ENCODE data around the gene PLA1A.
"Not testable (repeated sequence)": the region's sequence is repeated elsewhere in the genome, so short reads cannot be mapped to it uniquely, and the experiment has no call there.

PLA1A gene

GRCh38 chr3:119562307-119562961, 35.3 kb upstream of the PLA1A start:
- no peak for TF ChIP-seq CTCF (conservative IDR thresholded peaks at IDR 0.05; ENCODE audit: low read length)
- no peaks in the 10 kb centered on the region for H3K4me1 ChIP-seq (ENCODE audit: insufficient read depth, low read length, poor library complexity, severe bottlenecking)
- H4K20me1 ChIP-seq (ENCODE audit: insufficient read depth, low read length, poor library complexity, severe bottlenecking) = no peaks in the 10 kb centered on the region
- no peaks in the 10 kb centered on the region for H3K9me2 ChIP-seq (replicated peaks; ENCODE audit: low read depth, low read length)
- H3K4me3 ChIP-seq (ENCODE audit: low read length, poor library complexity, severe bottlenecking) = no peak overlapping the region
- no peaks in the 10 kb centered on the region for H3K79me2 ChIP-seq (ENCODE audit: insufficient read depth, low read length)
- no peaks in the 10 kb centered on the region for H3K9me3 ChIP-seq (ENCODE audit: insufficient read depth, low read depth, low read length)
- no peaks in the 10 kb centered on the region for H3F3A ChIP-seq (ENCODE audit: low read depth)
- H3K36me3 ChIP-seq (ENCODE audit: insufficient read depth, low read length) = no peaks in the 10 kb centered on the region
- H2AFZ ChIP-seq (ENCODE audit: low read length) = no peak overlapping the region
- H3K9ac ChIP-seq (ENCODE audit: low read depth, low read length, poor library complexity, severe bottlenecking) = no peak overlapping the region
- no peaks in the 10 kb centered on the region for H3K27me3 ChIP-seq (ENCODE audit: insufficient read depth, low read length, poor library complexity, severe bottlenecking)
- H3K4me2 ChIP-seq (ENCODE audit: low read depth, low read length, poor library complexity, severe bottlenecking) = no peak overlapping the region

DNA sequence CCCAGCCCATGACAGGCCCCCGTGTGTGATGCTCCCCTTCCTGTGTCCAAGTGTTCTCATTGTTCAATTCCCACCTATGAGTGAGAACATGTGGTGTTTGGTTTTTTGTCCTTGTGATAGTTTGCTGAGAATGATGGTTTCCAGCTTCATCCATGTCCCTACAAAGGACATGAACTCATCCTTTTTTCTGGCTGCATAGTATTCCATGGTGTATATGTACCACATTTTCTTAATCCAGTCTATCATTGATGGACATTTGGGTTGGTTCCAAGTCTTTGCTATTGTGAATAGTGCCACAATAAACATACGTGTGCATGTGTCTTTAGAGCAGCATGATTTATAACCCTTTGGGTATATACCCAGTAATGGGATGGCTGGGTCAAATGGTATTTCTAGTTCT, 34.4 kb upstream of the PLA1A start:
- H3K36me3 ChIP-seq (ENCODE audit: insufficient read depth, low read length); H3K9me3 ChIP-seq (ENCODE audit: insufficient read depth, low read depth, low read length); H3K4me2 ChIP-seq (ENCODE audit: low read depth, low read length, poor library complexity, severe bottlenecking); H3K4me3 ChIP-seq (ENCODE audit: low read length, poor library complexity, severe bottlenecking); H3K4me1 ChIP-seq (ENCODE audit: insufficient read depth, low read length, poor library complexity, severe bottlenecking); H4K20me1 ChIP-seq (ENCODE audit: insufficient read depth, low read length, poor library complexity, severe bottlenecking); H2AFZ ChIP-seq (ENCODE audit: low read length); H3K79me2 ChIP-seq (ENCODE audit: insufficient read depth, low read length); H3K9me2 ChIP-seq (replicated peaks; ENCODE audit: low read depth, low read length); H3K27me3 ChIP-seq (ENCODE audit: insufficient read depth, low read length, poor library complexity, severe bottlenecking); H3F3A ChIP-seq (ENCODE audit: low read depth); H3K9ac ChIP-seq (ENCODE audit: low read depth, low read length, poor library complexity, severe bottlenecking): not testable (repeated sequence)

DNA sequence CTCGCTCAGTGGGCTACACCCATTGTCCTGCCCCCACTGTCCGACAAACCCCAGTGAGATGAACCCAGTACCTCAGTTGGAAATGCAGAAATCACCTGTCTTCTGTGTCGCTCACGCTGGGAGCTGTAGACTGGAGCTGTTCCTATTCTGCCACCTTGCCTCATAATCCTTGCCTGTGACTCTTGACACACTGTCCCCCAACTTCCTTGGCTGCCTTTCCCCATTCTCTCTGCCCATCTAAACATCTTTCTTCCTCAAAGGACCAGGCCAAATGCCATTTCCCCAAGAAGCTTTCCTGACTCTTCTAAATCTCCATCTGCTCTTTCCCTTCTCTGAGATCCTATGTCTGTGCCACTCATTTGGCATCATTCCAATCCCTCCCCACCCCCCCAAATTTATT, 28.5 kb upstream of the PLA1A start:
- no peak overlapping the region for H3K4me3 ChIP-seq (ENCODE audit: low read length, poor library complexity, severe bottlenecking)
- H3K79me2 ChIP-seq (ENCODE audit: insufficient read depth, low read length) = no peaks in the 10 kb centered on the region
- H3K4me2 ChIP-seq (ENCODE audit: low read depth, low read length, poor library complexity, severe bottlenecking) = no peak overlapping the region
- H3K27me3 ChIP-seq (ENCODE audit: insufficient read depth, low read length, poor library complexity, severe bottlenecking) = no peaks in the 10 kb centered on the region
- H3F3A ChIP-seq (ENCODE audit: low read depth) = no peaks in the 10 kb centered on the region
- H3K9me3 ChIP-seq (ENCODE audit: insufficient read depth, low read depth, low read length) = no peaks in the 10 kb centered on the region
- TF ChIP-seq EZH2phosphoT487 (IDR thresholded peaks at IDR 0.05; ENCODE audit: borderline replicate concordance) (no peak), CTCF (conservative IDR thresholded peaks at IDR 0.05; ENCODE audit: low read length) (no peak)
- H3K9ac ChIP-seq (ENCODE audit: low read depth, low read length, poor library complexity, severe bottlenecking) = no peak overlapping the region
- H3K4me1 ChIP-seq (ENCODE audit: insufficient read depth, low read length, poor library complexity, severe bottlenecking) = no peaks in the 10 kb centered on the region
- no peak overlapping the region for H2AFZ ChIP-seq (ENCODE audit: low read length)
- no peaks in the 10 kb centered on the region for H3K9me2 ChIP-seq (replicated peaks; ENCODE audit: low read depth, low read length)
- H4K20me1 ChIP-seq (ENCODE audit: insufficient read depth, low read length, poor library complexity, severe bottlenecking) = no peaks in the 10 kb centered on the region
- no peaks in the 10 kb centered on the region for H3K36me3 ChIP-seq (ENCODE audit: insufficient read depth, low read length)

DNA sequence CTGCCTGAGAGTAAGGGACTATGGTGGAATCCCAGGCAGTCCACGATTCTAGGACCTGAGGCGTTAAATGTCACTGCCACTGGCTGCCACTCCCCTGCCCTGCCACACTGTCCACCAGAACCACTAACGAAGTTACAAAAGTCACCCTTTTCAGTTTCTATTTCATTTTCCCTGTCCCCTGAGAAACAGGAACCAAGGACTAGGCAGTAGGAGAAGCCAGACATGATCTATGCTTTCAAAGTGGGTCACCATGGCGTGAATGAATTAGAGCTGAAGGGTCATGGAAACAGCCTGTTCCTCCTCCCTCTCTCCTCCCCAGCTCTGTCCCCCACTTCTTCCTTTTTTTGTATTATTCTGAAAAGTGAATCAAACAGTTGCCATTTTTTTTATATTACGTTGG, 27.5 kb upstream of the PLA1A start:
- Histone ChIP-seq H3K27me3 (ENCODE audit: insufficient read depth, low read length, poor library complexity, severe bottlenecking) (no peaks in the 10 kb centered on the region), H3K9ac (ENCODE audit: low read depth, low read length, poor library complexity, severe bottlenecking) (no peak overlapping the region), H3K9me2 (replicated peaks; ENCODE audit: low read depth, low read length) (no peaks in the 10 kb centered on the region), H3K4me1 (ENCODE audit: insufficient read depth, low read length, poor library complexity, severe bottlenecking) (no peaks in the 10 kb centered on the region), H3K36me3 (ENCODE audit: insufficient read depth, low read length) (no peaks in the 10 kb centered on the region), H3K4me2 (ENCODE audit: low read depth, low read length, poor library complexity, severe bottlenecking) (no peak overlapping the region), H3K4me3 (ENCODE audit: low read length, poor library complexity, severe bottlenecking) (no peak overlapping the region), H3F3A (ENCODE audit: low read depth) (no peaks in the 10 kb centered on the region), H4K20me1 (ENCODE audit: insufficient read depth, low read length, poor library complexity, severe bottlenecking) (no peaks in the 10 kb centered on the region), H2AFZ (ENCODE audit: low read length) (no peak overlapping the region), H3K79me2 (ENCODE audit: insufficient read depth, low read length) (no peaks in the 10 kb centered on the region), H3K9me3 (ENCODE audit: insufficient read depth, low read depth, low read length) (no peaks in the 10 kb centered on the region)
- TF ChIP-seq EZH2phosphoT487 (IDR thresholded peaks at IDR 0.05; ENCODE audit: borderline replicate concordance) (no peak), CTCF (conservative IDR thresholded peaks at IDR 0.05; ENCODE audit: low read length) (no peak)

Data from Loucy (cell line).